ENCODE data around the gene PNMT.
"Not testable (repeated sequence)": the region's sequence is repeated elsewhere in the genome, so short reads cannot be mapped to it uniquely, and the experiment has no call there.

PNMT gene

DNA sequence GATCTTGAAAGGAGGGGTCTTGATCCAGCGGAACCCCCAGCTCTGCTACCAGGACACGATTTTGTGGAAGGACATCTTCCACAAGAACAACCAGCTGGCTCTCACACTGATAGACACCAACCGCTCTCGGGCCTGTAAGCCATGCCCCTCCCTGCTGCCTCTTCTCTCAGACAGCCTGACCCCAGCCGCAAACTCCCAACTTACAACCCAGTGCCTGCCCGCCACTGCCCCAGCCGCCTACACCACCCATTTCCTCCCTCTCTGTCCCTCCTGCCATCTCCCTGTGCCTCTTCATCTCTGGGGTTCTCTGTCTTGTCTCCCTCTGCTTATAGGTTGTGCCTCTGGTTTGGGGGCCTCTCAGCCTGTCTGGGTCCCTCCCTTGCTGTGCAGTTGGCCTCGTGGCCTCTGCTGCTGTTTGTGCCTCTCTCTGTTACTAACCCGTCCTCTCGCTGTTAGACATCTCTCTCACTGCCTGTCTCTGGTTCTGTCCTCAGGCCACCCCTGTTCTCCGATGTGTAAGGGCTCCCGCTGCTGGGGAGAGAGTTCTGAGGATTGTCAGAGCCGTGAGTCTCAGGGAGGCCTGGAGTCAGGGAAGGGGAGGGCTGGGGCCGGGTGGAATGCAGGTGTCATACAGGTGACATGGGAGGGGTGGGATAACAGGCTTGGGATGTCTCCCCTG lies 41.2 kb downstream of the PNMT start:
- DNase-seq (ENCODE audit: low spot score): no peak

GRCh38 chr17:39709998-39710964 lies 42.0 kb downstream of the PNMT start:
- no peak for DNase-seq (ENCODE audit: low spot score)

DNA sequence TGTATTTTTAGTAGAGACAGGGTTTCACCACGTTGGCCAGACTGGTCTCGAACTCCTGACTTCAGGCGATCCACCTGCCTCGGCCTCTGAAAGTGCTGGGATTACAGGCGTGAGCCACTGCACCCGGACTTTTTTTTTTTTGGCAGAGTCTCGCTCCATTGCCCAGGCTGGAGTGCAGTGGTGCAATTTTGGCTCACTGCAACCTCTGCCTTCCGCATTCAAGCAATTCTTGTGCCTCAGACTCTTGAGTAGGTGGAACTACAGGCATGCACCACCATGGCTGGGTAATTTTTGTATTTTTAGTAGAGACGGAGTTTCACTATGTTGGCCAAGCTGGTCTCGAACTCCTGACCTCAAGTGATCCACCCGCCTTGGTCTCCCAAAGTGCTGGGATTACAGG lies 42.8 kb downstream of the PNMT start:
- not testable (repeated sequence) for DNase-seq (ENCODE audit: low spot score)

- no peak for DNase-seq (ENCODE audit: low spot score)
Observed at GRCh38 chr17:39711851-39712250, 43.6 kb downstream of the PNMT start.

GRCh38 chr17:39714234-39714633 lies 46.0 kb downstream of the PNMT start:
- DNase-seq (ENCODE audit: low spot score): no peak

- no peak for DNase-seq (ENCODE audit: low spot score)
Observed at GRCh38 chr17:39715375-39716072, 47.3 kb downstream of the PNMT start.

DNA sequence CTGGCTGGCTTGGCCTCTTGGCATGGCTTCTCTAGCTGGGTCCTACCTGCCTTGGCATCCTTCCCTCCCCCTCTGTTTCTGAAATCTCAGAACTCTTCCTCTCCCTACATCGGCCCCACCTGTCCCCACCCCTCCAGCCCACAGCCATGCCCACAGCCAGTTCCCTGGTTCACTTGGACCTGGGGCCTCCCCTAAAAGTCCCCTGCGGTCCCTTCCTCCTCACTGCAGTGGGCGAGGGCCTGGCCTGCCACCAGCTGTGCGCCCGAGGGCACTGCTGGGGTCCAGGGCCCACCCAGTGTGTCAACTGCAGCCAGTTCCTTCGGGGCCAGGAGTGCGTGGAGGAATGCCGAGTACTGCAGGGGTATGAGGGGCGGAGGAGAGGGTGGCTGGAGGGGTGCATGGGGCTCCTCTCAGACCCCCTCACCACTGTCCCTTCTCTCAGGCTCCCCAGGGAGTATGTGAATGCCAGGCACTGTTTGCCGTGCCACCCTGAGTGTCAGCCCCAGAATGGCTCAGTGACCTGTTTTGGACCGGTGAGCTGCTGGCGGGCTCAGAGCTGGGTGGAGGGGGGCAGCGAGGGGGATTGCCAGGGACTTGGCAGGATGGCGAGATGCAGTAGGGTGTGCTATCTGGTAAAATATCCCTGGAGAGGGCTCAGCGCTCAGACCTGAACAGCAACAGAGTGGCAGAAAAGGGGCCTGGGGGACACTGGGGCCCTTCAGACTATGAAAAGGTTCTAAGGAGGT lies 48.0 kb downstream of the PNMT start:
- DNase-seq (ENCODE audit: low spot score): no peak

GRCh38 chr17:39716879-39717536 lies 48.8 kb downstream of the PNMT start:
- DNase-seq (ENCODE audit: low spot score): no peak

- DNase-seq (ENCODE audit: low spot score): no peak
Observed at GRCh38 chr17:39717660-39718059, 49.4 kb downstream of the PNMT start.

DNA sequence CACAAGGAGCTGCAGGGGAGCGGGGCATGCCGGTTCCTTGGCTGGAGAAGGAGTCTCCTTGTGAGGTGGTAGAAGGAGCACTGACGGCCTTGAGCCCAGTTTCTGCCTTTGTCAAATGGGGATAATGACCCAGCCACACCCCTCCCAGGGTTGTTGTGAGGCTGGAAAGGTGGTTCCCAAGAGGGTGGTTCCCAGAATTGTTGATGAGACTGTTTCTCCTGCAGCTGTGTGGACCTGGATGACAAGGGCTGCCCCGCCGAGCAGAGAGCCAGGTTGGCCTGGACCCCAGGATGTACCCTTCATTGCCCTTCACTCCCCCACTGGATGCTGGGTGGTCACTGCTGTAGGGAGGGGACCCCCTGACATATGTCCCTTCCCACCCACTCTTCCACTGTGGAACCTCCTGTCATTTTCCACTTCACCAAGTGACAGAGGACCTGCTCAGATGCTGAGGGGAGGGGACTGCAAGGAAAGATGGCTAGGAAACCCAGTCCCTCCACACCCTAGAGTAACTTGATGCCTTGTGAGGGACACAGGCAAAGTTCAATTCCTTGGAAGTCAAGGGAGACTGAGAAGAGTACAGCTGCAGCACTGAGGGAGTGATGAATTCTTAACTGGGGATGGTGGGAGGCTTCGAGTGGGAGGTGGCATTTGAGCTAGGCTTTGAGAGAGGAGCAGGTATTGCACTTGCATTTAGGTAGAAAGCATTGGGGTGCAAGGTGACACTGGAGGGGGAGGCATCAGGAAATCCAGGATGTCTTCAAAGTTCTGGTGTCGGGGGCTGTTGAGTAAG lies 51.5 kb downstream of the PNMT start:
- no peak for DNase-seq (ENCODE audit: low spot score)

All from CD4-positive, alpha-beta T cell treated with Interleukin-15 for 4 hours (primary cell).